ENCODE measurements around the gene PCDHA6.
"Not testable (repeated sequence)": the region's sequence is repeated elsewhere in the genome, so short reads cannot be mapped to it uniquely, and the experiment has no call there.

The PCDHA6 gene, protein sequence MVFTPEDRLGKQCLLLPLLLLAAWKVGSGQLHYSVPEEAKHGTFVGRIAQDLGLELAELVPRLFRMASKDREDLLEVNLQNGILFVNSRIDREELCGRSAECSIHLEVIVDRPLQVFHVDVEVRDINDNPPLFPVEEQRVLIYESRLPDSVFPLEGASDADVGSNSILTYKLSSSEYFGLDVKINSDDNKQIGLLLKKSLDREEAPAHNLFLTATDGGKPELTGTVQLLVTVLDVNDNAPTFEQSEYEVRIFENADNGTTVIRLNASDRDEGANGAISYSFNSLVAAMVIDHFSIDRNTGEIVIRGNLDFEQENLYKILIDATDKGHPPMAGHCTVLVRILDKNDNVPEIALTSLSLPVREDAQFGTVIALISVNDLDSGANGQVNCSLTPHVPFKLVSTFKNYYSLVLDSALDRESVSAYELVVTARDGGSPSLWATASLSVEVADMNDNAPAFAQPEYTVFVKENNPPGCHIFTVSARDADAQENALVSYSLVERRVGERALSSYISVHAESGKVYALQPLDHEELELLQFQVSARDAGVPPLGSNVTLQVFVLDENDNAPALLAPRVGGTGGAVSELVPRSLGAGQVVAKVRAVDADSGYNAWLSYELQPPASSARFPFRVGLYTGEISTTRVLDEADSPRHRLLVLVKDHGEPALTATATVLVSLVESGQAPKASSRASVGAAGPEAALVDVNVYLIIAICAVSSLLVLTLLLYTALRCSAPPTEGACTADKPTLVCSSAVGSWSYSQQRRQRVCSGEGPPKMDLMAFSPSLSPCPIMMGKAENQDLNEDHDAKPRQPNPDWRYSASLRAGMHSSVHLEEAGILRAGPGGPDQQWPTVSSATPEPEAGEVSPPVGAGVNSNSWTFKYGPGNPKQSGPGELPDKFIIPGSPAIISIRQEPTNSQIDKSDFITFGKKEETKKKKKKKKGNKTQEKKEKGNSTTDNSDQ

DNA sequence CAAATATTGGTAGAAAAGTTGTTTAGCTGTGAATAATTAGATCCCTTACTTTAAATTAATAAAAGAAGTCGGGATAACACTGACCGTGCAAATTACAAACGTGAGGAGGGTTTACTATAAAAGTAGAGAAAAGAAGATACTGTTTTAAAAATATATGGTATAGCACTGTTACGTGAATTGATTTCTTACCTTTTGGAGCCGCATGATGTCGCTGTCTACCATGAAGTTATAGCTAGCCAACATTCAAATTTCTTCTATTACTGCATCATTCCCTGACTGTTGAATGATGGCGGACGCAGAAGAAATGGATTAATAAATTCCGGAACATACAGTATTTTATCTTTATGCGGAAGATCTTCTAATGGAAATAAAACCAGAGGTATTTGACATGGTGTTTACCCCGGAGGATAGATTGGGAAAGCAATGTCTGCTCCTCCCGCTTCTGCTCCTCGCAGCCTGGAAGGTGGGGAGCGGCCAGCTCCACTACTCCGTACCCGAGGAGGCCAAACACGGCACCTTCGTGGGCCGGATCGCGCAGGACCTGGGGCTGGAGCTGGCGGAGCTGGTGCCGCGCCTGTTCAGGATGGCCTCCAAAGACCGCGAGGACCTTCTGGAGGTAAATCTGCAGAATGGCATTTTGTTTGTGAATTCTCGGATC is at the start of gene PCDHA6:
Gene PCDHA6, plus strand, starts transcription at position 257 of the 658 bp plus-strand sequence. Its CDS starts 132 bp downstream, at position 389.
- Histone ChIP-seq H3K36me3 (ENCODE audit: control insufficient read depth, low read depth, low read length) (no peaks in the 10 kb centered on the region), H3K9ac (ENCODE audit: low read length) (no peak within 1 kb of the TSS), H3K27me3 (ENCODE audit: control insufficient read depth, insufficient read depth, low read length) (no peaks in the 10 kb centered on the region), H3K9me3 (ENCODE audit: control insufficient read depth, low read depth, low read length) (no peaks in the 10 kb centered on the region), H3K4me1 (ENCODE audit: control insufficient read depth, low read depth, low read length) (no peaks in the 10 kb centered on the region), H3K4me3 (ENCODE audit: low read length) (no peak within 1 kb of the TSS), H3K27ac (ENCODE audit: low read length) (no peak within 1 kb of the TSS)

DNA sequence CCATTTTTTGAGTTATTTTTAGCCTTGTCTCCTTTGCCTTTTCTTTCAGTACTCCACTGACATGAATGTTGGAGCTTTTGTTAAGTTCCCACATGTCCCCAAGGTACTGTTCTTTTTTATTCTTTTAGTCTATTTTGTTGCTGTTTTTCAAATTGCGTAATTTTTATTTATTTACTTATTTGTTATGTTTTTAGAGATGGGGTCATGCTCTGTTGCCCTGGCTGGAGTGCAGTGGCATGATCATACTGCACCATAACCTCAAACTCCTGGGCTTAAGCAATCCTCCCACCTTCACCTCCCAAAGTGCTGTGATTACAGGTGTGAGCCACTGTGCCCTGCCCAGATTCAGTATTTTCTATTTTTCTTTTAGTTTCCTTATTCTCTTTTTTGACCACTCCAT is 47.2 kb upstream of the PCDHA6 start:
- Histone ChIP-seq H3K36me3 (ENCODE audit: control insufficient read depth, low read depth, low read length) (no peaks in the 10 kb centered on the region), H3K4me1 (ENCODE audit: control insufficient read depth, low read depth, low read length) (no peaks in the 10 kb centered on the region), H3K9ac (ENCODE audit: low read length) (no peak overlapping the region), H3K9me3 (ENCODE audit: control insufficient read depth, low read depth, low read length) (peaks cover 33% of the 10 kb centered on the region), H3K27me3 (ENCODE audit: control insufficient read depth, insufficient read depth, low read length) (no peaks in the 10 kb centered on the region), H3K27ac (ENCODE audit: low read length) (no peak overlapping the region), H3K4me3 (ENCODE audit: low read length) (no peak overlapping the region)

DNA sequence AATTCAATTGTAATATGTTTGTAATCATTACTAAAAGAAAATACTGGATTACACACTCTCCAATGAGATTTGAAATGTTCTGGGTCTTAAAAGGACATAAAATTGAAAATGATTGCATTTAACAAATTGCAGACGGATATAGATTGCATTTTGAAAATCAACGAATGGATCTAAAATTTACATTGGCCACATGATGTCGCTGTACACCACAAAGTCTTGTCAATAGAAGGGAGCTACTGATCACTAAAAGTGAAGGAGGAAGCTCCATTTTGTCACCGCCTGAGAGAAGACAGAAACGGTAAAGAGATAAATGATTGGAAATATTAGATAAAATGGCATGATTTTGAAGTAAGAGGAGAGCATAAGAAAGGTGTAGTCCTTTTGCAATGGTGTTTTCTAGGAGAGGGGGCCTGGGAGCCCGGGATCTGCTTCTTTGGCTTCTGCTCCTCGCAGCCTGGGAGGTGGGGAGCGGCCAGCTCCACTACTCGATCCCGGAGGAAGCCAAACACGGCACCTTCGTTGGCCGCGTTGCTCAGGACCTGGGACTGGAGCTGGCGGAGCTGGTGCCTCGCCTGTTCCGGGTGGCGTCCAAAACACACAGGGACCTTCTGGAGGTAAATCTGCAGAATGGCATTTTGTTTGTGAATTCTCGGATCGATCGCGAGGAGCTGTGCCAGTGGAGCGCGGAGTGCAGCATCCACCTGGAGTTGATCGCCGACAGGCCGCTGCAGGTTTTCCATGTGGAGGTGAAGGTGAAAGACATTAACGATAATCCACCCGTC is 41.7 kb upstream of the PCDHA6 start, which contains the start of gene PCDHA1:
Gene PCDHA1, plus strand, starts transcription at position 236 of the 782 bp plus-strand sequence.
- H3K4me1 ChIP-seq (ENCODE audit: control insufficient read depth, low read depth, low read length), result no peaks in the 10 kb centered on the region
- peaks cover 31% of the 10 kb centered on the region for H3K9me3 ChIP-seq (ENCODE audit: control insufficient read depth, low read depth, low read length)
- H3K9ac ChIP-seq (ENCODE audit: low read length), result no peak within 1 kb of the TSS
- H3K36me3 ChIP-seq (ENCODE audit: control insufficient read depth, low read depth, low read length), result no peaks in the 10 kb centered on the region
- H3K27me3 ChIP-seq (ENCODE audit: control insufficient read depth, insufficient read depth, low read length), result no peaks in the 10 kb centered on the region
- H3K4me3 ChIP-seq (ENCODE audit: low read length), result no peak within 1 kb of the TSS
- H3K27ac ChIP-seq (ENCODE audit: low read length), result no peak within 1 kb of the TSS

DNA sequence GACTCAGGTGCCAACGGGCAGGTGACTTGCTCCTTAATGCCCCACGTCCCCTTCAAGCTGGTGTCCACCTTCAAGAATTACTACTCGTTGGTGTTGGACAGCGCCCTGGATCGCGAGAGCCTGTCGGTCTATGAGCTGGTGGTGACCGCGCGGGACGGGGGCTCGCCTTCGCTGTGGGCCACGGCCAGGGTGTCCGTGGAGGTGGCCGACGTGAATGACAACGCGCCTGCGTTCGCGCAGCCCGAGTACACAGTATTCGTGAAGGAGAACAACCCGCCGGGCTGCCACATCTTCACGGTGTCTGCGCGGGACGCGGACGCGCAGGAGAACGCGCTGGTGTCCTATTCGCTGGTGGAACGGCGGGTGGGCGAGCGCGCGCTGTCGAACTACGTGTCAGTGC is 40.3 kb upstream of the PCDHA6 start:
- not testable (repeated sequence) for H3K9ac ChIP-seq (ENCODE audit: low read length); H3K4me1 ChIP-seq (ENCODE audit: control insufficient read depth, low read depth, low read length); H3K27me3 ChIP-seq (ENCODE audit: control insufficient read depth, insufficient read depth, low read length); H3K27ac ChIP-seq (ENCODE audit: low read length); H3K4me3 ChIP-seq (ENCODE audit: low read length); H3K36me3 ChIP-seq (ENCODE audit: control insufficient read depth, low read depth, low read length)
- H3K9me3 ChIP-seq (ENCODE audit: control insufficient read depth, low read depth, low read length), result peaks cover 27% of the 10 kb centered on the region

DNA sequence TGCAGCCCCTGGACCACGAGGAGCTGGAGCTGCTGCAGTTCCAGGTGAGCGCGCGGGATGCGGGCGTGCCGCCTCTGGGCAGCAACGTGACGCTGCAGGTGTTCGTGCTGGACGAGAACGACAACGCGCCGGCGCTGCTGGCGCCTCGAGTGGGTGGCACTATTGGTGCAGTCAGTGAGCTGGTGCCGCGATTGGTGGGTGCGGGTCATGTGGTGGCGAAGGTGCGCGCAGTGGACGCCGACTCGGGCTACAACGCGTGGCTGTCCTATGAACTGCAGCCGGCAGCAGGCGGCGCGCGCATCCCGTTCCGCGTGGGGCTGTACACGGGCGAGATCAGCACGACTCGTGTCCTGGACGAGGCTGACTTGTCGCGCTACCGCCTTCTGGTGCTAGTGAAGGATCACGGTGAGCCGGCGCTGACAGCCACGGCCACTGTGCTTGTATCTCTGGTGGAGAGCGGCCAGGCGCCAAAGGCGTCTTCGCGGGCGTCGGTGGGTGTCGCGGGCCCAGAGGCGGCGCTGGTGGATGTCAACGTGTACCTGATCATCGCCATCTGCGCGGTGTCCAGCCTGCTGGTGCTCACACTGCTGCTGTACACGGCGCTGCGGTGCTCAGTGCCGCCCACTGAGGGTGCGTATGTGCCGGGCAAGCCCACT is 39.8 kb upstream of the PCDHA6 start:
- not testable (repeated sequence) for H3K27ac ChIP-seq (ENCODE audit: low read length); H3K4me3 ChIP-seq (ENCODE audit: low read length); H3K27me3 ChIP-seq (ENCODE audit: control insufficient read depth, insufficient read depth, low read length); H3K4me1 ChIP-seq (ENCODE audit: control insufficient read depth, low read depth, low read length); H3K36me3 ChIP-seq (ENCODE audit: control insufficient read depth, low read depth, low read length); H3K9ac ChIP-seq (ENCODE audit: low read length)
- H3K9me3 ChIP-seq (ENCODE audit: control insufficient read depth, low read depth, low read length), result peaks cover 32% of the 10 kb centered on the region

DNA sequence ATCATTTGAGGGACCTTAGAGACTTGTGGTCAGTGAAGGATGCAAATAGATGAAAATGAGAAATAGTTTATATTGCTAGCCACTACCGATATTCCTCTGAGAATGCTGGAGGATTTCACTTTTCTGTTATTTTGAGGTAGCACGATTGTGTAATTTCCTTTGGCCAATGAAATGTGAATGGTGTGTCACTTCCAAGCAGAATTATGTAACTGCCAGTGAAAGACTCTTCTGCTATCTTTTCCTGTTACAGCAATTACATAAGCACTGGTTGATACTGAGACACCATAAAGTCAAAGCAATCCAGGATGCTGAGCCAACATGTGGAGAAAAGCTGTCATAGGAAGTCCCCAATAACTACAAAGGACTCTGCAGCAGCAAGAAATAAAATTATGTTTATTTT is 36.7 kb upstream of the PCDHA6 start:
- no peak overlapping the region for H3K27ac ChIP-seq (ENCODE audit: low read length)

DNA sequence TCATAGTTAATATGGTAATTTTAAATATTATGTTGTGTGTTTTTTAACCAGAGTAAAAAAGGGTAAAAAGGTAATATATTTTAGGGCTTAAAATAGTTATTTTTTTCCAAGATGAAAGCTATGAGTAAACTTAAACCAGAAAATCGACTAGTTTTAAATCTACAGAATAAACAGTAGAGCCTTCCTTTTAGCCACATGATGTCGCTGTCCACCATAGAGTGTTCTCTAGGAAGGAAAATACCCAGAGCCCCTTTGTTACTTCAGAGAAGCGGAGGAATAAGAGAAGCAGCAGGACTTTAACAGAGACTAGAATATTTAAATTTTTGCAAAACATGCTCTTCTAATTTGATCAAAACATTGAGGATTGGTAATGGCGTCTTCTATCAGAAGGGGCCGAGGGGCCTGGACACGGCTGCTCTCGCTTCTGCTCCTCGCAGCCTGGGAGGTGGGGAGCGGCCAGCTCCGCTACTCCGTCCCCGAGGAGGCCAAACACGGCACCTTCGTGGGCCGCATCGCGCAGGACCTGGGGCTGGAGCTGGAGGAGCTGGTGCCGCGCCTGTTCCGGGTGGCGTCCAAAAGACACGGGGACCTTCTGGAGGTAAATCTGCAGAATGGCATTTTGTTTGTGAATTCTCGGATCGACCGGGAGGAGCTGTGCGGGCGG is 33.0 kb upstream of the PCDHA6 start, which contains the start of gene PCDHA2:
Gene PCDHA2, plus strand, starts transcription at position 258 of the 664 bp plus-strand sequence.
- Histone ChIP-seq H3K4me1 (ENCODE audit: control insufficient read depth, low read depth, low read length) (no peaks in the 10 kb centered on the region), H3K9ac (ENCODE audit: low read length) (no peak within 1 kb of the TSS), H3K9me3 (ENCODE audit: control insufficient read depth, low read depth, low read length) (peaks cover 23% of the 10 kb centered on the region), H3K36me3 (ENCODE audit: control insufficient read depth, low read depth, low read length) (no peaks in the 10 kb centered on the region), H3K4me3 (ENCODE audit: low read length) (no peak within 1 kb of the TSS), H3K27me3 (ENCODE audit: control insufficient read depth, insufficient read depth, low read length) (no peaks in the 10 kb centered on the region), H3K27ac (ENCODE audit: low read length) (no peak within 1 kb of the TSS)

More for the DNA sequence above, 36.7 kb upstream of the PCDHA6 start:
- H3K4me3 ChIP-seq (ENCODE audit: low read length), result no peak overlapping the region
- no peaks in the 10 kb centered on the region for H3K4me1 ChIP-seq (ENCODE audit: control insufficient read depth, low read depth, low read length)
- no peak overlapping the region for H3K9ac ChIP-seq (ENCODE audit: low read length)
- H3K9me3 ChIP-seq (ENCODE audit: control insufficient read depth, low read depth, low read length), result peaks cover 36% of the 10 kb centered on the region
- no peaks in the 10 kb centered on the region for H3K36me3 ChIP-seq (ENCODE audit: control insufficient read depth, low read depth, low read length)
- no peaks in the 10 kb centered on the region for H3K27me3 ChIP-seq (ENCODE audit: control insufficient read depth, insufficient read depth, low read length)

DNA sequence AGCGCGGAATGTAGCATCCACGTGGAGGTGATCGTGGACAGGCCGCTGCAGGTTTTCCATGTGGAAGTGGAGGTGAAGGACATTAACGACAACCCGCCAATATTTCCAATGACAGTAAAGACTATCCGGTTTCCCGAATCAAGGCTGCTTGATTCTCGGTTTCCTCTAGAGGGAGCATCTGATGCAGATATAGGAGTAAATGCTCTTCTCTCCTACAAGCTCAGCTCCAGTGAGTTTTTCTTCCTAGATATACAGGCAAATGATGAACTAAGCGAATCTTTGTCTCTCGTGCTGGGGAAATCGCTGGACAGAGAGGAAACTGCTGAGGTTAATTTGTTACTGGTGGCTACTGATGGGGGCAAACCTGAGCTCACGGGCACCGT is 32.5 kb upstream of the PCDHA6 start:
- H3K4me3 ChIP-seq (ENCODE audit: low read length), result no peak overlapping the region
- no peak overlapping the region for H3K27ac ChIP-seq (ENCODE audit: low read length)
- no peaks in the 10 kb centered on the region for H3K27me3 ChIP-seq (ENCODE audit: control insufficient read depth, insufficient read depth, low read length)
- no peaks in the 10 kb centered on the region for H3K4me1 ChIP-seq (ENCODE audit: control insufficient read depth, low read depth, low read length)
- H3K9me3 ChIP-seq (ENCODE audit: control insufficient read depth, low read depth, low read length), result peaks cover 23% of the 10 kb centered on the region
- no peak overlapping the region for H3K9ac ChIP-seq (ENCODE audit: low read length)
- H3K36me3 ChIP-seq (ENCODE audit: control insufficient read depth, low read depth, low read length), result no peaks in the 10 kb centered on the region

DNA sequence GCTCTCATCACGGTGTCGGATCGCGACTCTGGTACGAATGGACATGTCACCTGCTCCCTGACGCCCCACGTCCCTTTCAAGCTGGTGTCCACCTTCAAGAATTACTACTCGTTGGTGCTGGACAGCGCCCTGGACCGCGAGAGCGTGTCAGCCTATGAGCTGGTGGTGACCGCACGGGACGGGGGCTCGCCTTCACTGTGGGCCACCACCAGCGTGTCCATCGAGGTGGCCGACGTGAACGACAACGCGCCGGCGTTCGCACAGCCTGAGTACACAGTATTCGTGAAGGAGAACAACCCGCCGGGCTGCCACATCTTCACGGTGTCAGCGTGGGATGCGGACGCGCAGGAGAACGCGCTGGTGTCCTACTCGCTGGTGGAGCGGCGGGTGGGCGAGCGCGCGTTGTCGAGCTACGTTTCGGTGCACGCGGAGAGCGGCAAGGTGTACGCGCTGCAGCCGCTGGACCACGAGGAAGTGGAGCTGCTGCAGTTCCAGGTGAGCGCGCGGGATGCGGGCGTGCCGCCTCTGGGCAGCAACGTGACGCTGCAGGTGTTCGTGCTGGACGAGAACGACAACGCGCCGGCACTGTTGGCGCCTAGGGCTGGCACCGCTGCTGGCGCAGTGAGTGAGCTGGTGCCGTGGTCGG is 31.6 kb upstream of the PCDHA6 start:
- not testable (repeated sequence) for H3K9ac ChIP-seq (ENCODE audit: low read length); H3K4me3 ChIP-seq (ENCODE audit: low read length); H3K27ac ChIP-seq (ENCODE audit: low read length); H3K27me3 ChIP-seq (ENCODE audit: control insufficient read depth, insufficient read depth, low read length); H3K36me3 ChIP-seq (ENCODE audit: control insufficient read depth, low read depth, low read length); H3K4me1 ChIP-seq (ENCODE audit: control insufficient read depth, low read depth, low read length)
- H3K9me3 ChIP-seq (ENCODE audit: control insufficient read depth, low read depth, low read length), result peaks cover 28% of the 10 kb centered on the region

DNA sequence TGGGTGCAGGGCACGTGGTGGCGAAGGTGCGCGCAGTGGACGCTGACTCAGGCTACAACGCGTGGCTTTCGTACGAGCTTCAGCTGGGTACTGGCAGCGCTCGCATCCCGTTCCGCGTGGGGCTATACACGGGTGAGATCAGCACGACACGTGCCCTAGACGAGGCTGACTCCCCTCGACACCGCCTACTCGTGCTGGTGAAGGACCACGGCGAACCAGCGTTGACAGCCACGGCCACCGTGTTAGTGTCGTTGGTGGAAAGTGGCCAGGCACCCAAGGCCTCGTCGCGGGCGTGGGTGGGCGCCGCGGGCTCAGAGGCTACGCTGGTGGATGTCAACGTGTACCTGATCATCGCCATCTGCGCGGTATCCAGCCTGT is 31.1 kb upstream of the PCDHA6 start:
- Histone ChIP-seq H3K27ac (ENCODE audit: low read length) (no peak overlapping the region), H3K27me3 (ENCODE audit: control insufficient read depth, insufficient read depth, low read length) (no peaks in the 10 kb centered on the region), H3K4me3 (ENCODE audit: low read length) (no peak overlapping the region), H3K9ac (ENCODE audit: low read length) (no peak overlapping the region), H3K9me3 (ENCODE audit: control insufficient read depth, low read depth, low read length) (peaks cover 28% of the 10 kb centered on the region), H3K36me3 (ENCODE audit: control insufficient read depth, low read depth, low read length) (no peaks in the 10 kb centered on the region), H3K4me1 (ENCODE audit: control insufficient read depth, low read depth, low read length) (no peaks in the 10 kb centered on the region)

All from iPS-18a (cell line).